GM18520 (cell line): ENCODE measurements around the gene ENO3.
"Not testable (repeated sequence)": the region's sequence is repeated elsewhere in the genome, so short reads cannot be mapped to it uniquely, and the experiment has no call there.

Experiments used
- ATAC-seq: cut with Tn5 transposase; IDR thresholded peaks from one replicate; pipeline ENCODE4 v1.9.1; 2021; ENCODE audit not compliant: unreplicated experiment

Gene ENO3

DNA sequence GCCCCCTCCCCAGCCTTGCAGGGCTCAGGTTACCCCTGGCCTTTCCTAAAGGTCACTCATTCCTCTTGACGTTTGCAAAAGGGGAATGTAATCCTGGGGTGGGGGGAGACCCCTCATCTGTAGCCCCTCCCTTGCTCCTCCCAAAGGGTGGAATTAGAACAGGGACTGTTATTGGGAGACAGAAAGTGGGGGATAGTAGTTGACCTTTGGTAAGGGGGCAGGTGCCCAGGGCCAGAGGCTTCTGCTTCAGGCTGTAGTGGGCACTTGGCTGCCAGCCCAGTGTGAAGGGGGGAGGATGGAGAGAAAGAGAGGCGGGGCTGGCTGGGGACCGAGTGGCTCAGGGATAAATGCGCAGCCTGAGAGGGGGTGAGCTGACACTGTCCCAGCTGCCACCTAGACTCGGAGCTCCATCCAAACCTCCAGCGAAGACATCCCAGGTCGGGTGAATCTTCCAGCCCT lies at the start of gene ENO3:
ENO3 (plus strand) TSS at position 374 of the 459 bp plus-strand sequence. CDS start 711 bp downstream, outside the sequence.
- ATAC-seq, result no peak

DNA sequence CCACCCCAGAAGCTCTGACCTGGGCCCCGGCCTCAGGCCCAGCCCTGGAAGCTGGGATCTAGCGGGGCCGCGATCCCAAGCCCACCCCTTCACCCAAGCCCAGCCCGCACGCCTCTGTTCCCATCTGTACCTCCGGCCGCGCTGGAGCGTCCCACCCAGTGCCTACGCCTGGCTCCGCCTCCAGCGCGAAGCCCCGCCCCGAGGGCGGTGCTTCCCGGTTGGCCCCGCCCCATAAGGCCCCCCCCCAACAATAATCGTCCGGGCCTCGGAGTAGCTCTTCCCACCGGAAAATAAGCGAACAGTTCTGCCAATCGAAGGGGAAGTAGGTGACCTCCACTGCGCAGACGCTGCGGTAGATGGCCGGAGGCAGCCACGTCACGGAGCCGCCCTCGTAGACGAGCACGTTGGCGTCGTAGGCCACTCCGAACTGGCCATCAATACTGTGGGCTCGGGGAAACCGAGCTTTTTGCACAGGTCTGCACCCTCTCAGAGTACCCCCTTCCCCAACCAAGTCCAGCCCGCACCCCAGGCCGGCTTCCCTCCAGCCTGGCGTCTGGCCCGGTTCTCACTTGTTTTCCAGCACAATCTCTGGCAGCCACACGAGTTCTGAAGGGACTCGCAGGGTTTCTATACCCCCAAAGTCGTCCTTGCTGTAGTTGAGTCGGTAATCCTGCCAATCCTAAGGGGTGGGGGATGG lies 49.1 kb upstream of the ENO3 start:
- ATAC-seq, result no peak

DNA sequence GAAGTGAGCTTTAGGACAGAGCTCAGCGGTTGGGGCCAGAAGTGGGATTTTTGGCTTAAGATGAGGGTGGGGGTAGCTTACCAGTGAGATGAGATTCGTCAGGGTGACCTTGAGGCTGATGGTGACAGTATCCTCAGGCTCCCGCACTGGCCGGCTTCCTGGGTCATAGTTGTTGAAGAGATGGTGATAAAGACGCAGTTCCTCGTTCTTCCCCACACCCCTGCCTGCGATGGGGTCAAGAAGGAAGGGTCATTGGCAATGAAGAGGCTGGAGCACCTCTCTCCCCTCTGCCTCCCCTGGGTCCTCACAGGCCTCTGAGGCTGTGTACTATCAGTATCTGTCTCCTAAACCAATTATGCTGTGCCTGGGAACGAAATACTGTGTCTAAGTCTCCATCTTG lies 48.4 kb upstream of the ENO3 start:
- no peak for ATAC-seq

- no peak for ATAC-seq
Observed at GRCh38 chr17:4903051-4903818, 47.7 kb upstream of the ENO3 start, which contains the start of gene CHRNE. Gene CHRNE, minus strand, starts transcription at chr17:4903098. Its CDS starts 35 bp downstream, at chr17:4903063.

DNA sequence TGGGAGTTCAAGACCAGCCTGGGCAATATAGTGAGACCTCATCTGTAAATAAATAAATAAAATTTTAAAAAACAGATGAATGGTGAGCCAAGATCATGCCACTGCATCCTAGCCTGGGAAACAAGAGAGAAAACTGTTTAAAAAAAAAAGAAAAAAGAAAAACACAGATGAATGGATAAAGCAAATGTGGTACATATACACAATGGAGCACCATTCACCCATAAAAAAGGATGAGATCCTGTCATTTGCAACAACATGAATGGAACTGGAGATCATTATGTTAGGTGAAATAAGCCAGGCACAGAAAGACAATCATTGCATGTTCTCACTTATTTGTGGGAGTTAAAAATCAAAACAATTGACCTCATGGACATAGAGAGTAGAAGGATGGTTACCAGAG lies 44.3 kb upstream of the ENO3 start:
- not testable (repeated sequence) for ATAC-seq

GRCh38 chr17:4908301-4908700 lies 42.6 kb upstream of the ENO3 start:
- ATAC-seq, result no peak

GRCh38 chr17:4908711-4909496 lies 42.0 kb upstream of the ENO3 start:
- ATAC-seq, result no peak

DNA sequence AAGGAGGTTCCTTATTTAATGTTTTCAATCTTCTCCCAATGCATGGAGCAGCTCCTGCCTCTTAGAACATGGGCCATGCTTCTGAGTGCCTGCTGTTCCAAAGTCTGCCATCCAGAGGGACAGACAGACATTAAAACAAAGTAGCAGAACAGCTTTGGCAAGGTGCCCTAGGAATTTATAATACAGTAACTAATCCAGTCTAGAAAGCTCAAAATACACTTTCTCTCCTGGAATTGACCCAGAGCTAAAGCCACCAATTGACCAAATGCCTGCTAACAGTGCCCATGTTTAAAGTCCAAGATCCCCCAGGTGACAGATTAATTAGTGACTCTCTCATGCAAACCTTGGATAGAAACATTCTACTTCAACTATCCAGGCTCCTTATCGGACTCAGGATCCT lies 36.9 kb upstream of the ENO3 start:
- no peak for ATAC-seq

DNA sequence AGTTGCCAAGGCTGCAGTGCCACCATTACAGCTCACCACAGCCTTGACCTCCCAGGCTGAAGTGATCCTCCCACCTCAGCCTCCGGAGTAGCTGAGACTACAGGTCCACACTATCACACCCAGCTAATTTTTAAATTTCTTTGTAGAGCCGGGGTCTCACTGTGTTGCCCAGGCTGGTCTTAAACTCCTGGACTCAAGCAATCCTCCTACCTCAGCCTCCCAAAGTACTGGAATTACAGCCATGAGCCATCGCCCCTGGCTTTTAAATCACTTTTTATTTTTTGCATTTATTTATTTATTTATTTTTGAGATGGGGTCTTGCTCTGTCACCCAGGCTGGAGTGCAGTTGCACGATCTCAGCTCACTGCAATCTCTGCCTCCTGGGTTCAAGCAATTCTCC lies 36.4 kb upstream of the ENO3 start:
- ATAC-seq, result not testable (repeated sequence)

DNA sequence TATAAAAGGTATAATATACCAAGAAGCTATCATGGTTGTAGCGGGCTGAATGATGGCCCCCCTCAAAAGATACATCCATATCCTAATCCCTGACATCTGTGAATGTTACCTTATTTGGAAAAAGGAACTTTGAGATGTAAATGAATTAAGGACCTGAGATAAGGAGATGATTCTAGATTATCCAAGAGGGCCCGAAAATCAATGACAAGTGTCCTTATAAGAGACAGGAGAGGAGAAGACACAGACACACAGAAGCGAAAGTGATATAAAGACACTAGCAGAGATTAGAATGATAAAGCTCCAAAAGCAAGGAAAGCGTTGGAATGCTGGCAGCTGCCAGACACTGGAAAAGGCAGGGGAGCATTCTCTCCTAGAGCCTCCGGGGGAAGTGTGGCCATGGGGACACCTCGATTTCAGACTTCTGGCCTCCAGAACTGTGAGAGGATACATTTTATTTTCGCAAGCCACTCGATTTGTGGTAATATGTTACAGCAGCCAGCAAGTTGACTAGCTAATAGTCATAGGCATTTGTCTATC lies 31.3 kb upstream of the ENO3 start:
- ATAC-seq, result no peak

DNA sequence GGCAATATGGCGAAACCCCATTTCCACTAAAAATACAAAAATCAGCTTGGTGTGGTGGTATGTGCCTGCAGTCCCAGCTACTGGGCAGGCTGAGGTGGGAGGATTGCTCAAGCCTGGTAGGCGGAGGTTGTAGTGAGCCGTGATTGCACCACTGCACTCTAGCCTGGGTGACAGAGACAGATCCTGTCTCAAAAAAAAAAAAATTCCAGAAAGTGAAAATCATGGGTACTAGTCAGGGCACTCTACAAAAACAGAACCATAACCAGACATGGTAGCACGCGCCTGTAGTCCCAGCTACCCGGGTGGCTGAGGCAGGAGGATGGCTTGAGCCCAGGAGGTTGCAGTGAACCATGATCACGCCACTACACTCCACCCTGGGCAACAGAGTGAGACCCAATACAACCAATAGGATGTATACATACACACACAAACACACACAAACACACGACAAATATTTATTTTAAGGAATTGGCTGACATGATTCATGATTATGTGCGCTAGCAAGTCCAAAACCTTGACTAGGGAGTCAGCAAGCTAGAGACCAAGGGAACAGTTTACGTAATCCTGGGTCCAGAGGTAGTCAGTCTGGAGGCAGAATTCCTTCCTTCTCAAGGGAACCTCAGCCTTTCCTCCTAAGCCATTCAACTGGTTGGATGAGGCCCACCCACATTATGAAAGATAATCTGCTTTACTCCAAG lies 30.4 kb upstream of the ENO3 start:
- no peak for ATAC-seq

- no peak for ATAC-seq
Observed at GRCh38 chr17:4921320-4921719, 29.6 kb upstream of the ENO3 start.

GRCh38 chr17:4926577-4927335 lies 24.2 kb upstream of the ENO3 start:
- ATAC-seq, result not testable (repeated sequence)

DNA sequence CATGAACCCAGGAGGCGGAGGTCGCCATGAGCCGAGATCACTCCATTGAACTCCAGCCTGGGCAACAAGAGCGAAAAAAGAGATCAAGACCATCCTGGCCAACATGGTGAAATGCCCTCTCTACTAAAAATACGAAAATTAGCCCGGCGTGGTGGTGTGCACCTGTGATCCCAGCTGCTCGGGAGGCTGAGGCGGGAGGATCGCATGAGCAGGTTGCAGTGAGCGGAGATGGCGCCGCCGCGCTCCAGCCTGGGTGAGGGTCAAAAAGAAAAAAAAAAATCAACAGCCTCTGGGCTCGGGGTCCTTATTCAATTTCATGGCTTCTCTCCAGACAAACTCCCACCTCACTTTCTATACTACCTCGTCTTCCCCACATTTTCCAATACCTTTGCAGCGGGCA lies 22.0 kb upstream of the ENO3 start:
- ATAC-seq, result no peak

GRCh38 chr17:4931963-4932362 lies 19.0 kb upstream of the ENO3 start, which contains the start of gene GP1BA:
Gene GP1BA, plus strand, starts transcription at chr17:4932277. Its CDS starts 328 bp downstream, at chr17:4932605.
- no peak for ATAC-seq

- ATAC-seq, result no peak
Observed at GRCh38 chr17:4932756-4933155, 18.2 kb upstream of the ENO3 start.

DNA sequence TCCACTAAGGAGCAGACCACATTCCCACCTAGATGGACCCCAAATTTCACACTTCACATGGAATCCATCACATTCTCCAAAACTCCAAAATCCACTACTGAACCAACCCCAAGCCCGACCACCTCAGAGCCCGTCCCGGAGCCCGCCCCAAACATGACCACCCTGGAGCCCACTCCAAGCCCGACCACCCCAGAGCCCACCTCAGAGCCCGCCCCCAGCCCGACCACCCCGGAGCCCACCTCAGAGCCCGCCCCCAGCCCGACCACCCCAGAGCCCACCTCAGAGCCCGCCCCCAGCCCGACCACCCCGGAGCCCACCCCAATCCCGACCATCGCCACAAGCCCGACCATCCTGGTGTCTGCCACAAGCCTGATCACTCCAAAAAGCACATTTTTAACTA lies 17.3 kb upstream of the ENO3 start:
- no peak for ATAC-seq

DNA sequence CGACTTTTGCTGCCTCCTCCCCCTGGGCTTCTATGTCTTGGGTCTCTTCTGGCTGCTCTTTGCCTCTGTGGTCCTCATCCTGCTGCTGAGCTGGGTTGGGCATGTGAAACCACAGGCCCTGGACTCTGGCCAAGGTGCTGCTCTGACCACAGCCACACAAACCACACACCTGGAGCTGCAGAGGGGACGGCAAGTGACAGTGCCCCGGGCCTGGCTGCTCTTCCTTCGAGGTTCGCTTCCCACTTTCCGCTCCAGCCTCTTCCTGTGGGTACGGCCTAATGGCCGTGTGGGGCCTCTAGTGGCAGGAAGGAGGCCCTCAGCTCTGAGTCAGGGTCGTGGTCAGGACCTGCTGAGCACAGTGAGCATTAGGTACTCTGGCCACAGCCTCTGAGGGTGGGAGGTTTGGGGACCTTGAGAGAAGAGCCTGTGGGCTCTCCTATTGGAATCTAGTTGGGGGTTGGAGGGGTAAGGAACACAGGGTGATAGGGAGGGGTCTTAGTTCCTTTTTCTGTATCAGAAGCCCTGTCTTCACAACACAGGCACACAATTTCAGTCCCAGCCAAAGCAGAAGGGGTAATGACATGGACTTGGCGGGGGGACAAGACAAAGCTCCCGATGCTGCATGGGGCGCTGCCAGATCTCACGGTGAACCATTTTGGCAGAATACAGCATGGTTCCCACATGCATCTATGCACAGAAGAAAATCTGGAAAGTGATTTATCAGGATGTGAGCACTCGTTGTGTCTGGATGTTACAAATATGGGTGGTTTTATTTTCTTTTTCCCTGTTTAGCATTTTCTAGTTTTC lies 16.5 kb upstream of the ENO3 start:
- no peak for ATAC-seq

DNA sequence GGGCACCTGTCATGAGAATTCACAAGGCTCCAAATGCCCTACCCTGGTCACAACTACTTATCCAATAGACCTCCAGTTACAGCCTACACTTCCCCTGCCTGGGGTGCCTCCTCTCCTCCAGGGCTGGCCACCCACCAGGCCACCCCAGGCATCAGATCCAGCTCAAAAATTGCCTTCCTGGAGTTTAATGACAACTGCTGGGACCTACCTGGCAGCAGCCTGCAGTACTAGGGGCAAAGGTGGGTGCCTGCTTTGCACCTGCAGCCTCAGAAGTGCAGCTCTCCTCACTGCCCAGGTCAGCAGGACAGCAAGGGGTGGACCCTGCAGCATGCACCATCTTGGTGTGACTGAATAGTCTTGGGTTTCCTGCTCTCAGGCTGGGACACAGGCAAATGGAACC lies 15.3 kb upstream of the ENO3 start:
- ATAC-seq, result no peak
